HG03432 (cell line): Measurements from ENCODE around the gene PPP1R14C.
"Not testable (repeated sequence)": the region's sequence is repeated elsewhere in the genome, so short reads cannot be mapped to it uniquely, and the experiment has no call there.

Experiments used
- ATAC-seq: cut with Tn5 transposase; IDR thresholded peaks from one replicate; pipeline ENCODE4 v1.9.1; 2021; ENCODE audit warnings: mild to moderate bottlenecking, moderate library complexity; ENCODE audit not compliant: unreplicated experiment

Gene PPP1R14C

GRCh38 chr6:150165020-150165702, 22.3 kb downstream of the PPP1R14C start:
- ATAC-seq = no peak

- ATAC-seq = peak; percentile 19
Observed at GRCh38 chr6:150167479-150167873, 24.6 kb downstream of the PPP1R14C start.

- ATAC-seq = no peak
Observed at GRCh38 chr6:150169181-150169580, 26.3 kb downstream of the PPP1R14C start.

GRCh38 chr6:150169609-150170008, 26.8 kb downstream of the PPP1R14C start:
- no peak for ATAC-seq

- ATAC-seq = no peak
Observed at GRCh38 chr6:150172929-150173328, 30.1 kb downstream of the PPP1R14C start.

GRCh38 chr6:150175586-150176151, 32.8 kb downstream of the PPP1R14C start:
- no peak for ATAC-seq

GRCh38 chr6:150176152-150176551, 33.3 kb downstream of the PPP1R14C start:
- ATAC-seq = no peak

GRCh38 chr6:150176659-150177058, 33.8 kb downstream of the PPP1R14C start:
- ATAC-seq = no peak

GRCh38 chr6:150177259-150177951, 34.6 kb downstream of the PPP1R14C start:
- no peak for ATAC-seq

- no peak for ATAC-seq
Observed at GRCh38 chr6:150177952-150178520, 35.2 kb downstream of the PPP1R14C start.

- ATAC-seq = no peak
Observed at GRCh38 chr6:150179030-150179429, 36.2 kb downstream of the PPP1R14C start.

- ATAC-seq = not testable (repeated sequence)
Observed at GRCh38 chr6:150179907-150180424, 37.1 kb downstream of the PPP1R14C start.

GRCh38 chr6:150180517-150180916, 37.7 kb downstream of the PPP1R14C start:
- no peak for ATAC-seq

- no peak for ATAC-seq
Observed at GRCh38 chr6:150182460-150183078, 39.7 kb downstream of the PPP1R14C start.

- ATAC-seq = no peak
Observed at GRCh38 chr6:150183105-150183504, 40.3 kb downstream of the PPP1R14C start.

GRCh38 chr6:150183966-150184365, 41.1 kb downstream of the PPP1R14C start:
- no peak for ATAC-seq

GRCh38 chr6:150184850-150185731, 42.2 kb downstream of the PPP1R14C start:
- ATAC-seq = no peak

- no peak for ATAC-seq
Observed at GRCh38 chr6:150185732-150186117, 42.9 kb downstream of the PPP1R14C start.

- no peak for ATAC-seq
Observed at GRCh38 chr6:150186129-150186898, 43.5 kb downstream of the PPP1R14C start.
